22Rv1 (cell line): Measurements from ENCODE around the gene FOXA3.

Experiments
- H3K27ac ChIP-seq: fragments of 450-650 bp; 2 replicates; pipeline ENCODE4 v1.5.1; 2017
- ZFX ChIP-seq: fragments of 450-650 bp; IDR thresholded peaks from 2 replicates; pipeline ENCODE4 v1.6.1; 2017; ENCODE audit warnings: antibody characterized with exemption, borderline replicate concordance
- TF ChIP-seq, protein P1 (sequence below): fragments of 450-650 bp; IDR thresholded peaks from 2 replicates; pipeline ENCODE4 v1.5.1; 2017; ENCODE audit warnings: mild to moderate bottlenecking

The FOXA3 gene

DNA sequence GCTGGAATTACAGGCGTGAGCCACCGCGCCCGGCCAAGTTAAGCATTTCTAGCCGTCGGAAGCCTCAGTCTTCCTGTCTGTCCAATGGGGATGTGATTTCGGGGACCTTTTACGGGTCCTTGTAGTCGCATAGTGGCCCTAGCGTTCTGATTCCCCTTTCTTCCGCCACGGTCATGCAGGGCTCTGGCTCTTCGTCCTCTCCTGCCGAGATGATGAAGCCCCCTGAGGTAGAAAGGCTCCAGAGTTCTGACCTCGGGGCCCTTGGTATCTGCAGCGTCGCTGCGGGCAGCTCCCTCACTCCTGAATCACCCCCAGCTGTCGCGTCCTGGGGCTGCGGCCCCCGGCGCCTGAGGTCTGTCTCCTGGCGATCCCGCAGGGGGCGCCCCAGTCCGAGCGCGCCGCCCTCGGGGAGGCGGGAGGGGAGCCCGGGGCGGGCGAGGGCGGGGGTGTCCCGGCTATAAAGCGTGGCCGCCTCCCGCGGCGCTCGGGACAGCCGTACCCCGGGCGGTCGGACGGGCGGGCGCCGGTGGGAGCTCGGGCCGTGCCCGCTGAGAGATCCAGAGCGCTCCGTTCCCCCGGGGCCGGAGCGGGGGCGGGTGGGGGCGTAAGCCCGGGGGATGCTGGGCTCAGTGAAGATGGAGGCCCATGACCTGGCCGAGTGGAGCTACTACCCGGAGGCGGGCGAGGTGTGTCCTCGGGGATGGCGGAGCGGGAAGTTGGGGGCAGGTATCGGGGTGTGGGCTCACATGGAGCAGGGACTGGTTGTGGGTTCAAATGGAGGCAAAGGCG is at the start of gene FOXA3:
Gene FOXA3, plus strand, starts transcription at position 487 of the 789 bp plus-strand sequence. Its CDS starts 131 bp downstream, at position 618.
- no peak for TF ChIP-seq ZFX
- TF ChIP-seq, protein P1, sequence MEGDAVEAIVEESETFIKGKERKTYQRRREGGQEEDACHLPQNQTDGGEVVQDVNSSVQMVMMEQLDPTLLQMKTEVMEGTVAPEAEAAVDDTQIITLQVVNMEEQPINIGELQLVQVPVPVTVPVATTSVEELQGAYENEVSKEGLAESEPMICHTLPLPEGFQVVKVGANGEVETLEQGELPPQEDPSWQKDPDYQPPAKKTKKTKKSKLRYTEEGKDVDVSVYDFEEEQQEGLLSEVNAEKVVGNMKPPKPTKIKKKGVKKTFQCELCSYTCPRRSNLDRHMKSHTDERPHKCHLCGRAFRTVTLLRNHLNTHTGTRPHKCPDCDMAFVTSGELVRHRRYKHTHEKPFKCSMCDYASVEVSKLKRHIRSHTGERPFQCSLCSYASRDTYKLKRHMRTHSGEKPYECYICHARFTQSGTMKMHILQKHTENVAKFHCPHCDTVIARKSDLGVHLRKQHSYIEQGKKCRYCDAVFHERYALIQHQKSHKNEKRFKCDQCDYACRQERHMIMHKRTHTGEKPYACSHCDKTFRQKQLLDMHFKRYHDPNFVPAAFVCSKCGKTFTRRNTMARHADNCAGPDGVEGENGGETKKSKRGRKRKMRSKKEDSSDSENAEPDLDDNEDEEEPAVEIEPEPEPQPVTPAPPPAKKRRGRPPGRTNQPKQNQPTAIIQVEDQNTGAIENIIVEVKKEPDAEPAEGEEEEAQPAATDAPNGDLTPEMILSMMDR = peak; percentile 80
- H3K27ac ChIP-seq = peak within 1 kb of the TSS; percentile 88

- peak within 1 kb of the TSS; percentile 15; the same call in 1 of the 2 replicates for H3K27ac ChIP-seq
- no peak for TF ChIP-seq ZFX
- TF ChIP-seq, protein P1 = no peak
Observed at GRCh38 chr19:45814851-45815480, 49.2 kb upstream of the FOXA3 start, which contains the start of gene RSPH6A. Gene RSPH6A (minus strand): TSS chr19:45815308. CDS start chr19:45815176, 132 bp downstream.

DNA sequence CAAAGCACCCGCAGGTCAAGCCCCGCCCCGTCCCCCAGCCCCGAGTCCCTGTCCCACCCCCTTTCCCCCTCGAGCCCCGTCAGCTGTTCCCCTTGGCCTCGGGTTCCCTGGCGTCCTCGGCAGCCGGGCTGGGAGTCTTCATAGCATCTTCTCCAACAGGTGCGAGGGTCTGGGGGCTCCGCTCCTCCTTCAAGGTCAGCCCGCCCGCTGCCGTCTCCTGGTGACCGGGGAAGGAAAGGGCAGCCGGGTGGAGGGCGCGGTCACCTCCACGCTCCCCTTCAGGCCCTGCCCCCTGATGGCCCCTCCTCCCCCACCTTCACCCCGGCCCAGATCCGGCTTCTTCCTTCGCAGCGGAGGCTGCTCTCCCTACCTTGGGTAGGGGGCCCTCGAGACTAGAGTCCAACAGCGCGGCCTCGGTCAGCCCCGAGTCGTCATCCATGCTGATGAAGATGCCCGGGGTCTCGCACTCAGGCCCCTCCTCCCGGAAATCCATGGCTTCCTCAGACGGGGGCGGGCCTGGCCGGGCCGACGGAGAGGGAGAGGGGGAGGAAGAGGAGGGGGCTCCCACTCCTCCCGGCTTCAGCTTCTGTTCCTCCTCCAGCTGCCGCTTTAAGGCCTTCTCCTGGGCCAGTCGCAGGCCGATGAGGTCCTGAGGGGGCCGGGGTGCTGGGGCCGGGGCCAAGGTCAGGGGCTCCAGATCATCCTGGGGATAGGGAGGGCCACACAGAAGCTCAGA is 48.5 kb upstream of the FOXA3 start:
- TF ChIP-seq, protein P1 = no peak
- TF ChIP-seq ZFX = no peak
- H3K27ac ChIP-seq = no peak overlapping the region

- TF ChIP-seq, protein P1 = no peak
- no peak for TF ChIP-seq ZFX
- peak overlapping the region; percentile 58 for H3K27ac ChIP-seq
Observed at GRCh38 chr19:45816236-45817009, 47.7 kb upstream of the FOXA3 start.

DNA sequence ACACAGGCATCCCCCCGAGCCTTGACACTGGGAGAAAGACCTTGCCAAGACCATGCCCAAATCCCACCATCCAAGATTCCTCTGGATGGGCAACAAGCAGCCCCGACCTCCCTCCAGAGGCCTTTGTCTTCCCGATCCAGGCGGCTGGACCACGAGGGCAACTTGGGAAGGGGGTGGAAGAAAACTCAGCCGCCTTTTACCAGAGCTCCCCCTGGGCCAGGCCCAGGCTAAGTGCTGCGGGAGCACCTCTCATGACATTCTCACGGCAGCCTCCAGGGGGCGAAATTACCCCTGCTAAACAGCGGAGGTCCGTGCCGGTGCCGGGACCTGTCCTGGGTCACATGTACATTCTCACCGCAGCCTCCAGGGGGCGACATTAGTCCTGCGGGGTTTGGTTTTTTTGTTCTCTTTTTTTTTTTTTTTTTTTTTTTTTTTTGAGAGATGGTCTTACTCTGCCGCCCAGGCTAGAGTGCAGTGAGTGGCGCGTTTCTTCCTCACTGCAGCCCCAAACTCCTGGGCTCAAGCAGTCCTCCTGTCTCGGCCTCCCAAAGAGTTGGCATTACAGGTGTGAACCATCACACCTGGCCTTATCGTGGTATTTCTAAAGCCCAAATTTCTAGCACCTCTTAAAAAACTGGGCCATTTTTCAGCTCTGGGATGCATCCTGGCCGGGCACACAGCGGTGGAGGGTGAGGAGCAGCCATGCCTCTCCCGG is 47.0 kb upstream of the FOXA3 start:
- TF ChIP-seq ZFX = no peak
- TF ChIP-seq, protein P1 = peak; percentile 99

DNA sequence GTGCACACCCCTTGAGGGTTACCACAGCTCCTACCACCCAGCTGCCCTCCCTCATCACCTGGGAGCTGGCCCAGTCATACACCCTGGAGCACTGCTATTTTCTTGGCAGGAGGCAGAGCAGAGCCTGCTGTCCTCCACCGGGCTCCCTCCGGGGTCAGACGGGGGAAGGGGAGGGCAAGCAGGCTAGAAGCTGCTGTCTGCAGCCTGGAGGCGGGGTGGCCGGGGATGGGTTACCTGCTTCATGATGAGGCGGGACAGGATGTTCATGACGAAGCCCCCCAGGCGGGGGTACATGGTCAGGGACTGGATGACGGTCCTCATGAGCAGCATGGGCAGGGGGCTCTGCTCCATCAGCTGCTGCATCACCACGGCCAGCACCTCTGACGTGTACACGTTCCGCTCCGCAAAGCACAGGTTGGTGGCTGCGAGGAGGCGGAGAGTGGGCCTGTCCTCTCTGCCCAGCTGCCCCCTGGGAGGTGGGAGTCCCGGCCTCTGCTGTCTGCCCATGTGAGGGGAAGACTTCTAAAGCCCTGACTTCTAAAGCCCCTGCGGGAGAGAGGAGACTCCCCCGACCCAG is 46.3 kb upstream of the FOXA3 start:
- H3K27ac ChIP-seq = peak overlapping the region; percentile 58
- TF ChIP-seq ZFX = no peak
- TF ChIP-seq, protein P1 = no peak

More for the DNA sequence above, 47.0 kb upstream of the FOXA3 start:
- peak overlapping the region; percentile 58 for H3K27ac ChIP-seq
